GM19463 (cell line): ENCODE results near the gene DCDC2C.
A peak's percentile ranks its signal among the peaks of the same experiment; 100 is the strongest.
"Not testable (repeated sequence)": the region's sequence is repeated elsewhere in the genome, so short reads cannot be mapped to it uniquely, and the experiment has no call there.

Experiments used
- ATAC-seq: cut with Tn5 transposase; IDR thresholded peaks from one replicate; pipeline ENCODE4 v1.9.1; 2021; ENCODE audit warnings: mild to moderate bottlenecking, moderate library complexity; ENCODE audit not compliant: unreplicated experiment

Gene DCDC2C

DNA sequence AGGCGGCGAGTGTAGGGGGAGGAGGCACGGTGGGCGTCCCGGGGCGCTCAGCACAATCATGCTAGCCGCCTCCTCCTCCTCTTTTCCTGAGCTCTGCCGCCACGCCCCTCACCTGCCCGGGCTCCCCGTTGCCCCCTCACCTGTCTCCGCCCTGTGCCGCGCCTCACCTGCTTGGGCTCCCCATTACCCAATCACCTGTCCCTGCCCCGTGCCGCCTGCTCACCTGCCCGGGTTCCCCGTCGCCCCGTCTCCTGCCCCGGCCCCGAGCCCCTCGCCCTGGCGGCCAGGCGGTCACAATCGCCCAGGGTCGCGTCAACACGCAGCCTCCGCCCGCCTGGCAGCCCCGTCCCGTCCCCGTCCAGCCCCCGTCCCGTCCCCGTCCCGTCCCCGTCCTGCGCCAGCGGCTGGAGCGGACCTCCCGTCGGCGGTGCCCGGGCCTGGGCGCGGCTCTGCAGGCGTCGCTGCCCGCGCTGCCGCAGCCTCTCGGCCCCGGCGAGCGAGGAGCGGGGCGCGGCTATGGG lies at the start of gene DCDC2C:
DCDC2C (plus strand) TSS at position 340 of the 521 bp plus-strand sequence; CDS start at position 517, 177 bp downstream.
- no peak for ATAC-seq

DNA sequence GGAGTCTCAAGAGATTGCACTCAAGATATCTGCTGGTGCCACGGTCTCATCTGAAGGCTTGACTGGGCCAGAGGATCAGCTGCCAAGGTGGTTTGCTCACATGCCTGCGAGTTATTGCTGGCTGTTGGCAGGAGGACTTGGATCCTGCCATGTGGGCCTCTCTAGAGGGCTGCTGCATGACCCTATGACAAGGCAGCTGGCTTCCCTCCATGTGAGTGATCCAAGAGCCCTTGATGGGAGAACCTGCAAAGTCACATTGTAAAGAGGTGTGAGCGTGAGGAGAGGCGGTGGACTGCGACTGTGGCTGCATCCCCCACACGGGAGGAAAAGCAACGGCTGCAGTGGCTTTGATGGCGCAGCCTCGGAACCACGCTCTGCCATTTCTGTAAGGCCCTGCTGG lies 49.4 kb upstream of the DCDC2C start:
- no peak for ATAC-seq

DNA sequence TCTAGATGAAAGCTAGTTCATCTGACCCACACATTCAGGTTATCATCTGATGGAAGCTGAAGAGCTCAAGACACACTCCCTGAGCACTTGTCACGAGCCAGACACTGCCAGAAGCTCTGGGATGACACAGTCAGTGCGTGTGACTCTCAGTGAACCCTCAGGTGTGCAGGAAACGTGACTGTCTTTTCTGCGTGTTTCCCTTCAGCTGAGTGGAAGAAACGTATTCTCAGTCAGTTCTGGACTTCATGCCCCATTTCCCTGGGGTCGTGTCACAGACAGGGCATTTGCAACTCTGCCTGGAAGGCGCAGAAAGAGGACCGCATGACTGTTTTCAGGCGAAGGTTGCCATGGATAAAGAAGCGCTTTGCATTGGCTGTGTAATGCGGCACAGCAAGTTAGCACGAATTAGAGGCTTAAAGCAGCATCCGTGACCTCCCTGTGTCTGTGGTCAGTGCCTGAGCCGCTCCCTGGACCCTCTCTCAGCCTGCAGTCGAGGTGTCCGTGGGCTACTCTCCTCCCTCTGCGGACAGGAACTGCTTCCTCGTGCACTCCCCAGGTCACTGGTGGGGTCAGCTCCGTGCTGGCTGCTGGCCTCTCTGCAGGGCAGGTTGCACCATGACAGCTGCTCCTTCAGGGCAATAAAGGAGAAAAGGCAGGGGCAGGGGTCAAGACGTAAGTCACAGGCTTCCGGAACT lies 48.7 kb upstream of the DCDC2C start:
- no peak for ATAC-seq

DNA sequence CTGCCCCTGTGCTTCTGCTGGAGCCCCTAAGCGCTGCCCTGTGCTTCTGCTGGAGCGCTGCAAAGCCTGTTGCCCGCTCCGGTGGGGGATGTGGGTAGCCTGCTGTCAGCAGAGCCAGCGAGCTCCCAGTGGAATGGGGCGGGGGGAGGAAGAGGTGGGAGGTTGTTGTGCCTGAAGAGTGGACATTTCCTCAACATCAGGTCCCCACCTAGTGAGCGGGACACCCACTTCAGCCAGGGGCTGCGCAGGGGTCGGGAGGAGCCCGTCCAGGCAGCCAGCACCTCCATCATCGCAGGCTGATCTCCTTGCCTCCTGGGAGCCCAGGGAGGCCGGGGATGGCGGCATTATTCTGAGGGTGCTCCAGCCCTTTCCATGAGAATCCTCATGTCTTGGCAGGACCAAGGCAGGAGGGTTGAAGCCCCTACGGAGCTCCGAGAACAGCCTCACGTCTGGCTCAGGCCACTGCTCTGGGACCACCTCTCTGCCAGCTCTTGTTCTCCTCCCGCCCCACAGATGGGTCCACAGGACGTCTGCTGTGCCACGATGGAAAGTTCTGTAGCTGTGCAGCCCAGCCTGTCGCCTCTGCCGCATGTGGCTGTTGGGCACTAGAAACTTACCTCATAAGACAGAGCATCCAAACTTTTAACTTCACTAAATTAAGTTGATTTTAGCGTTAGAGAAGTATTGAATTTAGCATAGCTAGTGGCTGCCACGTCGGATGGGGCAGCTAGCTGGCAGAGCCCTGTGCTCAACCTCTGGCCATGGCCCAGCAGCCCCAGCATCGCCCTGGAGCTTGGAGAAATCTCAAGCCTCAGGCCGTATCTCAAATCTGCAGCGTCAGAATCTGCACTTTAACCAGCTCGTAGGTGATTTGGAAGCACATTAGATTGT lies 47.3 kb upstream of the DCDC2C start:
- no peak for ATAC-seq

- peak; percentile 45 for ATAC-seq
Measured at GRCh38 chr2:3656762-3657721, 46.3 kb upstream of the DCDC2C start.

- no peak for ATAC-seq
Measured at GRCh38 chr2:3657881-3658280, 45.5 kb upstream of the DCDC2C start, which contains the start of gene ALLC. ALLC (plus strand) TSS chr2:3658200; CDS start chr2:3671158, 12,958 bp downstream.

DNA sequence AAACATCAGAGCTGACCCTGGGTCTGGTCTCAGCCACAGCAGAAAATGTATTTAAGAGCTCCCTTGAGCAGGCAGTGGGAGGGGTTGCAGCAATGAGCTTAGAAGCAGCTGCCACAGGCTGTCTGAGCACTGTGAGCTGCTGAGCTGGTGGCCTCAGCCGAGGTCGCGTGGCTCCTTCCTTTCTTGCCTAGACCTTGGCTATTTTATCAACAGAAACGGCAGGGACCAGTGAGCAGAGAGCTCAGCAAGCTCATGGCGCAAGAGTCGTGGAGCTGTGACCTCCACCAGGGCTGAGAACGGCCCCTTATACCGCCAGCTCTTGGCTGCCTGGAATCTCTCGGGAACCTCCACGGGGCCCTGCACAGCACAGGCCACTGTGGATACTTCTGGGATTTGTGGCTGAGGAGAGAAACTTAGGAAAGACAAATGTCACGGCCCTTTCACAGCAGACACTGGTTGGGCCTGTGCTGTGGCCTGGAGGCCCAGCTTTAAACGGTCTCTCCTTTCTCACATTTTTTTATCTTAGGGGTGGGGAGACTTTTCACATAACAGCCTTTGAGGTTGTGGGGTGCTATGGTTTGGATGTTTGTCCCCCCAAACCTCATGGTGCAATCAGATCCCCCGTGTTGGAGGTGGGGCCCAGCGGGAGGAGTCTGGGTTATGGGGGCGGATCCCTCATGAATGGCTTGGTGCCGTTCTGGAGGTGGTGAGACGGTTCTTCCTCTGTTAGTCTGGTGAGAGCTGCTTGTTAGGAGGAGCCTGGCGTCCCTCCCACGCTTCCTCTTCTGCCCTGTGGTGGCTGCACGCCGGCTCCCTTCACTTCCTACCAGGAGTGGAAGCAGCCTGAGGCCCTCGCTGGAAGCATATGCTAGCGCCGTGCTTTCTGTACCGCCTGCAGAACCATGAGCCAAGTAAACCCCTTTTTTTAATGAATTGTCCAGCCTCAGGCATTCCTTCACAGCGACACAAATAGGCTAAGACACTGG lies 43.6 kb upstream of the DCDC2C start:
- no peak for ATAC-seq

GRCh38 chr2:3660640-3661039 lies 42.7 kb upstream of the DCDC2C start:
- ATAC-seq, result not testable (repeated sequence)

GRCh38 chr2:3661149-3661660 lies 42.2 kb upstream of the DCDC2C start:
- no peak for ATAC-seq

DNA sequence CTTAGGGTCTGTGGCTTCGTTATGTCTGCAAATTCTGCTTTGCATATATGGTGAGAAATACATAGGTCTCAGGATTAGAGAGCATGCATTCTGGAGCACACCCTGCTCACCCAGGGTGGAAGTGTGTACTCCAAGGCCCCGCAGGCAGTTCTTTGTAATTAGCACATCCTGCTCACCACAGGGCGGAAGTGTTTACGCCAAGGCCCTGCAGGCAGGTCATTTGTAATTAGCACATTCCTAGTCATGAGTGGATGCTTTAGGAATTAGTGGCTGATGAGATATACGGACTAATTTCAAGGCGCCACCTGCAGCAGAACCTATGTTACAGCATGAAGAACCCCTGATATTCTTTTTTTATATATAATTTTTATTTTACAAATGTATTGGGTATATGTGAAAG lies 41.1 kb upstream of the DCDC2C start:
- no peak for ATAC-seq

- ATAC-seq, result no peak
Measured at GRCh38 chr2:3664118-3664517, 39.3 kb upstream of the DCDC2C start.

- no peak for ATAC-seq
Measured at GRCh38 chr2:3664925-3665324, 38.5 kb upstream of the DCDC2C start.

DNA sequence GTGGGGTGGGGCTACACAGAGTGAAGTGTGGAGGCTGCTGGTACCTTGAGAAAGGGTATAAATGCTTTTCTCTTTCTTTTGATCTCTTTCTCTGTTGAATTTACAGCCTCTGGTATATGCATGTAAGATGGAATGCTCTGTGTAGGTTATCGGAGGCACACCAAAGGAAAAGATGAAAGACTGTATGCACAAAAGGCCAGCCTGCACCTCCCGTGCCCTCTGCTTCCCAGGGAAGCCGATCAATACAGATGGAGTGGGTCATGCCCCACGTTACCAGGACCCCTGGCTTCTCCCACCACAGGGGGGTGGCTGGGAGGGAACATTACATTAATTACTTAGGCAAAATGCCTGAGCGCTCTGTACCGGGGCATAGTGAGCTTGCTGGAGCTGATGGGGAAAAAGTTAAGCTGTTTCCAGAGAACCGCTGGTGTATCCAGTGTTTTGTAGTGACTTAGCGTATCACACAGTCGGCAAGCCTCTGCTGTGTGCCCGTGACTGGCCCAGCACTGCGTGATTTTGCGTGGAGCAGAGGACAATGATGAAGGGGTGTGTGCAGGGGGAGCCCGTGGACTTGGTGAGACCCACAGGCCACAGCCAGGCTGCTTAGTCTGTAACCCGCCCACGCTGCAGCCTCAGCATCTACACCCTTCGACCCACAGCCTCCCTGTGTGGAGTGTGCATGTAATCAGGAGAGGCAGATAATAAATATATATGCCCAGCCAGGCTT lies 37.3 kb upstream of the DCDC2C start:
- no peak for ATAC-seq

DNA sequence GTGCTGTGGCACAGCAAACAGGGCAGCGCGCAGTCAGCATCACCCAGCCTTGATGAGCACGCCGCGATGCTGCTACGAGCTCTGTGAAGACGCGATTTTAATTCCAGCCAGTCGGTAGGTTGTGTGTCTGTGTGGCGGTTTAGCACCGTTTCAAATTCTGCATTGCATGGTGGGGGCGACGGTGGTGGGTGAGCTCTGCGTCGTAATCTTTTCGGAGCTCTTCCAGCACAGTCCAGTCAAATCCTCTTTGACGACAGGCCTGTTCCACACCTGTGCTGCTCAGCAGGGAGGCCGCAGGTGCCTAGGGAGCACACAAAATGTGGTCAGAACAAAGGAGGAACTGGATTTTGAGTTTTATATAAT lies 36.8 kb upstream of the DCDC2C start:
- ATAC-seq, result no peak

- ATAC-seq, result no peak
Measured at GRCh38 chr2:3667151-3667631, 36.2 kb upstream of the DCDC2C start.

- ATAC-seq, result no peak
Measured at GRCh38 chr2:3669656-3670055, 33.7 kb upstream of the DCDC2C start.

DNA sequence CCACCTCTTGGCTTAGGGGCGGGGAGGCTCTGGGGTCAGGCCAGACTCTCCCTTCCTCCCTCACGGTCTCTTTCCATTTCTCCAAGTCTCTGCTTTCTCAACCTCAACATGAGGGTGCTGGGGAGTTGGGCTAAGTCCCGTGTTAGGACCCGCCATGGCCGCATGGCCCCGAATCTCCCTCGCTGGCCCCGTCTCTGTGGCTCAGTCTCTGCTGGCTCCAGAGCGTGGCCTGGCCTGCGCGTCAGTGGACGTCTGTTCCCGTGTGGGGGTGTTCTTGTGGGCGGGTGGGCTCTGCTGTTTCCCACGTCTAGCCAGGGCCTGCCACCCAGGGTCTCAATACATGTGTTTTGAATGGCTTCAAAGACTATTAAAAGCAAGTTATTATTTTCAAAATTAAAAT lies 33.0 kb upstream of the DCDC2C start:
- ATAC-seq, result no peak

DNA sequence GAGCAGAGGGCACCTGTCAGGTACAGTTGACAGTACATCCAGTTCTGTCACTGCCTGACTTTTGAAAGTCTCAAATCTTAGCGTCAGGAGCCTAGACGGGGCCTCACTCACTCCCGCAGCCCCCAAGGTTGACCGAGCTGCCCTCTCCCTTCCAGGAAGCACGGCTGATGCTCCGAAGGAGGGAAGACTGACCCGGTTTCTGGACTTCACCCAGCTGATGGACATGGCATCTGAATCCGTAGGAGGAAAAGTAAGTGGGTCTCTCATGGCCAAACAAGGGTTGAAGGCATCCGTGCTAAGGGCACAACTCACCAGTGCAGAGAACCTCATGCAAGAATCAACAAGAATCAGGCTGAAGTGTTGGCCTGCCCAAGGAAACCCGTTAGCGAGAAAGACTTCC lies 32.4 kb upstream of the DCDC2C start:
- ATAC-seq, result no peak
